IMR-90 (cell line): Measurements from ENCODE around the gene POLE4.

Experiments used
- MXI1 ChIP-seq: IDR thresholded peaks from 2 replicates; pipeline ENCODE4 v1.6.1; 2012; ENCODE audit warnings: low read depth, mild to moderate bottlenecking, low read length, moderate library complexity, borderline replicate concordance
- POLR2A ChIP-seq: IDR thresholded peaks from 2 replicates; pipeline ENCODE4 v1.6.1; 2012; ENCODE audit warnings: mild to moderate bottlenecking, low read depth, low read length
- TF ChIP-seq, protein P1 (sequence below): conservative IDR thresholded peaks from 2 replicates; pipeline ENCODE4 v1.5.1; 2012; ENCODE audit warnings: mild to moderate bottlenecking, low read depth, low read length, improper control_type of control experiment

DNA sequence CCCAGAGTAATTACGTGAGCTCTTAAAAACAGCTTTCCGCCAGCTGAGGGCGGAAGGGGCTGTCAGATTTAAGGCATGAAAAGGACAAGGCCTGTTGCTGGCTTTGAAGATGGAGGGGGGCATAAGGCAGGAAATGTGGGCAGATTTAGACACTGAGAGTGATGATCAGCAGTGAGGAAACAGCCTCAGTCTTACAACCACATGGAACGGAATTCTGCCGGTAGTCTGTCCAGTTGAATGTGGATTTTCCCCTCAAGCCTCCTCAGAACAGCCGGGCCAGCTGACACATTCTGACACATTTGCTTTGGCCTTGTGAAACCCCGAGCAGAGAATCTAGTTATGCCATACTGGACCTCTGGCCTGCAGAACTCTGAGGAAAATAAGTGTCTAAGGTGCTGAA lies 16.6 kb downstream of the POLE4 start:
- TF ChIP-seq POLR2A (no peak), MXI1 (no peak)
- TF ChIP-seq, protein P1, sequence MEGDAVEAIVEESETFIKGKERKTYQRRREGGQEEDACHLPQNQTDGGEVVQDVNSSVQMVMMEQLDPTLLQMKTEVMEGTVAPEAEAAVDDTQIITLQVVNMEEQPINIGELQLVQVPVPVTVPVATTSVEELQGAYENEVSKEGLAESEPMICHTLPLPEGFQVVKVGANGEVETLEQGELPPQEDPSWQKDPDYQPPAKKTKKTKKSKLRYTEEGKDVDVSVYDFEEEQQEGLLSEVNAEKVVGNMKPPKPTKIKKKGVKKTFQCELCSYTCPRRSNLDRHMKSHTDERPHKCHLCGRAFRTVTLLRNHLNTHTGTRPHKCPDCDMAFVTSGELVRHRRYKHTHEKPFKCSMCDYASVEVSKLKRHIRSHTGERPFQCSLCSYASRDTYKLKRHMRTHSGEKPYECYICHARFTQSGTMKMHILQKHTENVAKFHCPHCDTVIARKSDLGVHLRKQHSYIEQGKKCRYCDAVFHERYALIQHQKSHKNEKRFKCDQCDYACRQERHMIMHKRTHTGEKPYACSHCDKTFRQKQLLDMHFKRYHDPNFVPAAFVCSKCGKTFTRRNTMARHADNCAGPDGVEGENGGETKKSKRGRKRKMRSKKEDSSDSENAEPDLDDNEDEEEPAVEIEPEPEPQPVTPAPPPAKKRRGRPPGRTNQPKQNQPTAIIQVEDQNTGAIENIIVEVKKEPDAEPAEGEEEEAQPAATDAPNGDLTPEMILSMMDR: no peak
